H1 (cell line): Measurements from ENCODE around the gene LRRC4C. TPM values are rescaled to one million over a fixed set of nuclear protein-coding genes. Genes with fewer than 3 reads are reported as not detected.

Experiments
- CHD7 ChIP-seq: fragments of 300-600 bp; sonication (generic); IDR thresholded peaks from 2 replicates; pipeline ENCODE4 v1.7.1; 2012; ENCODE audit warnings: low read length, moderate library complexity, mild to moderate bottlenecking, inconsistent platforms; ENCODE audit not compliant: insufficient replicate concordance
- polyA plus RNA-seq, 7 experiments: library from polyadenylated mRNA; depleted of rRNA in 3 of 7; stranded (reverse) in 5 of 7; unstranded in 2 of 7; fragments of >200 nt in 5 of 7; fragments of 200-250 nt in 2 of 7; gene quantifications; 1 replicate in 5 of 7; 2 replicates in 1 of 7; 4 replicates in 1 of 7; pipeline versions ENCODE4 v1.2.1 to v1.2.3, GENCODE V29; 2011 to 2013; ENCODE audit warnings: missing spikeins in 2 of 7, mixed read lengths in 2 of 7
- total RNA-seq: library from RNA; stranded (reverse); fragmentation: NEBNext Ultra II Directional; extraction: Animal tissue kit (Norgen Biotek cat#: 25700); gene quantifications from 2 replicates; pipeline ENCODE4 v1.2.1, GENCODE V29; 2021

Gene LRRC4C
- total and polyA plus RNA-seq, 2 of the 8 experiments (the other 6 are each of a cell fraction or from before 2014, with no cell fraction given), result 0.23 to 2.2 TPM

GRCh38 chr11:40491341-40491740, 968.1 kb downstream of the LRRC4C start (continued):
- no peak for TF ChIP-seq CHD7
